Esophagus muscularis mucosa (tissue), 3 donors: ENCODE data around the gene TAPBPL.

Experiments
- POLR2A ChIP-seq: fragments of 450-650 bp; IDR thresholded peaks from one replicate; pipeline ENCODE4 v1.6.1; 2017; ENCODE audit warnings: antibody characterized with exemption, moderate library complexity, mild to moderate bottlenecking, low read depth
- POLR2AphosphoS5 ChIP-seq, 2 donors: sonication (generic); formaldehyde crosslinking; IDR thresholded peaks; one replicate each; pipeline ENCODE4 v1.6.1; 2017; ENCODE audit warnings: antibody characterized with exemption in 2 of 2
- TF ChIP-seq, protein P1 (sequence below), 3 experiments: fragments of 200-600 bp in 2 of 3; fragments of 450-650 bp in 1 of 3; sonication (generic) in 2 of 3; IDR thresholded peaks; one replicate each; pipeline ENCODE4 v1.5.1; 2017 to 2019; ENCODE audit warnings: antibody characterized with exemption in 3 of 3, mild to moderate bottlenecking in 2 of 3, moderate library complexity in 1 of 3

DNA sequence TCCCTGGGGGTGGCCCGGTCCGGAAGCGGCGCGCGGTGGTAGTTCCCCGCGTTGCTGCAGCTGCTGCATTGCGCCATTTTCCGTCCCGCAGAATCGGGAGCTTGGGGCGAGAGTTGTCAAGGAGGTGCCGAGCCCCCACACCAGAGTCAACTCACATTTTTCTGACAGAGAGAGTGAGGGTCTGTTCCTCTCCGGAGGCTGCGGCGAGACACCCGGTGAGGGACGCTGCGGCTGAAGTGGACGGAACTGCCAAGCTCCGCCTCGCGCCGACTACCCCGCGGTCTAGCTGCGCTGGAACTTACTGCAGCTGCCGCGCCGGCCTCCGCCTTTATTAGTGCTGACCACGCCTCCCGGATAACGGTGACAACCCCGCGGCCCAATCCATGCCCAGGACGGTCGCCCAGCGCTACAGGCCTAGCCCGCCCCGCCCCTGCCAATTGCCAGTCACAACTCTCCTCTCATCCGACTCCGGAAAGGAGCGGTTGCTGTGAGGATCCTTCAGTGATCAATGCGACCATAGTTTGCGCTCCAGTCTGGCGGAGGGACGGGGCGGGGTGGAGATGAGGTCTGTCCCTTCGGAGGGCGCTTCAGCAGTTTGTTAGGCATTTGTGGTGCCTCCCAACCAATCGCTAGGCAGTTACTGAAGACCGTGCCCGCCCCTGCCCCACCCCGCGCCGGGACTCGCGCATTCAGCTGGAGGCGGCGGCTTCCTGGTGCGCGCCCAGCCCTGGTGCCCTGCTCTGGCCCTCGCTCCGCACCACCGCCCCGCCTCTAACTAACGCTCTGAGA, 18.7 kb downstream of the TAPBPL start, which contains the start of gene VAMP1:
- TF ChIP-seq, protein P1, sequence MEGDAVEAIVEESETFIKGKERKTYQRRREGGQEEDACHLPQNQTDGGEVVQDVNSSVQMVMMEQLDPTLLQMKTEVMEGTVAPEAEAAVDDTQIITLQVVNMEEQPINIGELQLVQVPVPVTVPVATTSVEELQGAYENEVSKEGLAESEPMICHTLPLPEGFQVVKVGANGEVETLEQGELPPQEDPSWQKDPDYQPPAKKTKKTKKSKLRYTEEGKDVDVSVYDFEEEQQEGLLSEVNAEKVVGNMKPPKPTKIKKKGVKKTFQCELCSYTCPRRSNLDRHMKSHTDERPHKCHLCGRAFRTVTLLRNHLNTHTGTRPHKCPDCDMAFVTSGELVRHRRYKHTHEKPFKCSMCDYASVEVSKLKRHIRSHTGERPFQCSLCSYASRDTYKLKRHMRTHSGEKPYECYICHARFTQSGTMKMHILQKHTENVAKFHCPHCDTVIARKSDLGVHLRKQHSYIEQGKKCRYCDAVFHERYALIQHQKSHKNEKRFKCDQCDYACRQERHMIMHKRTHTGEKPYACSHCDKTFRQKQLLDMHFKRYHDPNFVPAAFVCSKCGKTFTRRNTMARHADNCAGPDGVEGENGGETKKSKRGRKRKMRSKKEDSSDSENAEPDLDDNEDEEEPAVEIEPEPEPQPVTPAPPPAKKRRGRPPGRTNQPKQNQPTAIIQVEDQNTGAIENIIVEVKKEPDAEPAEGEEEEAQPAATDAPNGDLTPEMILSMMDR (IDR thresholded peaks at IDR 0.05), result no peak
- TF ChIP-seq POLR2A (peak; percentile 97), POLR2AphosphoS5 (IDR thresholded peaks at IDR 0.05) (peak; percentile 95 to 100)
